Tibial nerve (tissue), 3 donors: ENCODE data around the gene BOLA1.

Experiments
- POLR2A ChIP-seq, 2 donors: fragments of 450-650 bp; IDR thresholded peaks; one replicate each; pipeline ENCODE4 v1.6.1; 2017; ENCODE audit warnings: antibody characterized with exemption in 2 of 2, mild to moderate bottlenecking in 2 of 2, moderate library complexity in 2 of 2
- TF ChIP-seq, protein P1 (sequence below), 5 experiments: fragments of 200-600 bp in 3 of 5; fragments of 450-650 bp in 2 of 5; sonication (generic) in 3 of 5; IDR thresholded peaks; one replicate each; pipeline ENCODE4 v1.5.1; 2016 to 2019; ENCODE audit warnings: antibody characterized with exemption in 5 of 5, mild to moderate bottlenecking in 3 of 5, moderate library complexity in 2 of 5

DNA sequence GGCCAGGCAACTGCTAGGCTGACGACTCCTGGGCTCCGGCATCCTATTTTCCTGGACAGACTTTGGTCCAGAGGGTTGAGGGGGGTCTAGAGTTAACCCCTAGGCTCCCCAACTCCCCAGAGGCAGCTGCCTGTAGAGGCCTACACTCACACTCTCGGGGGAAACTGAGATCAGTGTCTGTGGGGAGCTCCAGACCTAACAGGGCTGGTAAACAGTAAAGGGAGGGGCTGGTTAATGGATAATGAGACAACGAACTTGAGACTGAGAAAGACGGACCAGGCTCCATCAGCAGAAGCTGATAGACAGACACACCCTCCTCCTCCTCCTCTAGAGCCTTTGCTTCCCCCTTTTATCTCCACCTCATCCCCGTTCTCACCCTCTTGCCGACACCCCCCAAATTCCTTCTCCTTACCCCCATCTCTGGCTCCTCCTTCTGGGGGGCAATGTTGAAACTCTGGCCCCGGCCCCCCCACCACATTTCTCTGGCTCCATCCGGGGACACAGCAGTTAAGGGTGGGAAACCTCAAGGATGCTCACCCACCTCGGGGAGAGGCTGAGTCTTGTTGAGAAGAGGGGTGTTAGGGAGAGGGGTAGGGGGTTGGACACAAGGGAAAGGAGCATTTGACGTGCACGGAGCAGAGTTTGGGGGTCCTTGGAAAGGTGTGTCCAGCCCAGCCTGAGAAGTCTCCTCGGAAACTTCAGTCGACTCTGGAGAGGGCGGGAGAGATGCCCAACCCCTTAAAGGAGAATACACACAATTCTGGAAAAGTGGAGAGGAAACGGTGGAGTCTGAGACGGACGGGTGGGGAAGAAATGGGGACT, 37.0 kb downstream of the BOLA1 start, which contains the start of gene MTMR11:
- TF ChIP-seq, protein P1, sequence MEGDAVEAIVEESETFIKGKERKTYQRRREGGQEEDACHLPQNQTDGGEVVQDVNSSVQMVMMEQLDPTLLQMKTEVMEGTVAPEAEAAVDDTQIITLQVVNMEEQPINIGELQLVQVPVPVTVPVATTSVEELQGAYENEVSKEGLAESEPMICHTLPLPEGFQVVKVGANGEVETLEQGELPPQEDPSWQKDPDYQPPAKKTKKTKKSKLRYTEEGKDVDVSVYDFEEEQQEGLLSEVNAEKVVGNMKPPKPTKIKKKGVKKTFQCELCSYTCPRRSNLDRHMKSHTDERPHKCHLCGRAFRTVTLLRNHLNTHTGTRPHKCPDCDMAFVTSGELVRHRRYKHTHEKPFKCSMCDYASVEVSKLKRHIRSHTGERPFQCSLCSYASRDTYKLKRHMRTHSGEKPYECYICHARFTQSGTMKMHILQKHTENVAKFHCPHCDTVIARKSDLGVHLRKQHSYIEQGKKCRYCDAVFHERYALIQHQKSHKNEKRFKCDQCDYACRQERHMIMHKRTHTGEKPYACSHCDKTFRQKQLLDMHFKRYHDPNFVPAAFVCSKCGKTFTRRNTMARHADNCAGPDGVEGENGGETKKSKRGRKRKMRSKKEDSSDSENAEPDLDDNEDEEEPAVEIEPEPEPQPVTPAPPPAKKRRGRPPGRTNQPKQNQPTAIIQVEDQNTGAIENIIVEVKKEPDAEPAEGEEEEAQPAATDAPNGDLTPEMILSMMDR (IDR thresholded peaks at IDR 0.05), result no peak
- no peak for TF ChIP-seq POLR2A (IDR thresholded peaks at IDR 0.05)
